ENCODE results near the gene EFNA2.

- no peak for TF ChIP-seq CTCF (IDR thresholded peaks at IDR 0.05; ENCODE audit: low read depth, low read length, poor library complexity, severe bottlenecking)
- TF ChIP-seq EZH2phosphoT487 (IDR thresholded peaks at IDR 0.05; ENCODE audit: borderline replicate concordance, low read length): no peak
These were observed 12.6 kb downstream of the EFNA2 start for GRCh38 chr19:1298235-1298634.

Data from DOHH2 (cell line).